OCI-LY1 (cell line): Measurements from ENCODE around the gene AFAP1L1.

Experiments used
- H2AFZ ChIP-seq: fragments of 200-600 bp; sonication (generic), shearing (Covaris generic); 2 replicates; pipeline ENCODE4 v1.6.0; 2014; ENCODE audit warnings: antibody characterized with exemption, mild to moderate bottlenecking, low read length
- H3F3A ChIP-seq: fragments of 200-600 bp; sonication (generic), shearing (Covaris generic); 2 replicates; pipeline ENCODE4 v1.6.0; 2014; ENCODE audit warnings: mild to moderate bottlenecking, antibody characterized with exemption, low read length, moderate library complexity; ENCODE audit not compliant: insufficient read depth
- H3K27ac ChIP-seq: fragments of 200-600 bp; sonication (generic); 2 replicates; pipeline ENCODE4 v1.5.1; 2014; ENCODE audit warnings: low read length, mixed run types, mild to moderate bottlenecking, low read depth; ENCODE audit not compliant: poor library complexity, severe bottlenecking
- H3K27me3 ChIP-seq: fragments of 200-600 bp; sonication (generic); 2 replicates; pipeline ENCODE4 v1.6.0; 2014; ENCODE audit warnings: antibody characterized with exemption, mild to moderate bottlenecking, low read length, moderate library complexity; ENCODE audit not compliant: insufficient read depth
- H3K36me3 ChIP-seq: fragments of 200-600 bp; sonication (generic); 2 replicates; pipeline ENCODE4 v1.6.1; 2014; ENCODE audit warnings: mild to moderate bottlenecking, antibody characterized with exemption, low read length, moderate library complexity, mixed read lengths; ENCODE audit not compliant: insufficient read depth
- H3K4me1 ChIP-seq: fragments of 200-600 bp; sonication (generic); 2 replicates; pipeline ENCODE4 v1.5.1; 2014; ENCODE audit warnings: mild to moderate bottlenecking, low read length, moderate library complexity; ENCODE audit not compliant: insufficient read depth, severe bottlenecking
- H3K4me2 ChIP-seq: fragments of 200-600 bp; sonication (generic), shearing (Covaris generic); 2 replicates; pipeline ENCODE4 v1.6.1; 2014; ENCODE audit warnings: low read length
- H3K4me3 ChIP-seq: fragments of 200-600 bp; sonication (generic); 2 replicates; pipeline ENCODE4 v1.5.1; 2014; ENCODE audit warnings: low read length, low read depth, mild to moderate bottlenecking, mixed read lengths; ENCODE audit not compliant: poor library complexity, severe bottlenecking
- H3K79me2 ChIP-seq: fragments of 200-600 bp; shearing (Covaris generic); 2 replicates; pipeline ENCODE4 v1.6.1; 2016; ENCODE audit warnings: mixed run types, low read length, mixed read lengths; ENCODE audit not compliant: insufficient read depth
- H3K9ac ChIP-seq: fragments of 200-600 bp; sonication (generic), shearing (Covaris generic); 2 replicates; pipeline ENCODE4 v1.6.1; 2014; ENCODE audit warnings: mild to moderate bottlenecking, low read length, mixed read lengths
- H3K9me2 ChIP-seq: fragments of 200-600 bp; sonication (generic), shearing (Covaris generic); 2 replicates; pipeline ENCODE4 v1.6.1; 2014; ENCODE audit warnings: low read depth, mild to moderate bottlenecking, low read length, mixed read lengths
- H3K9me3 ChIP-seq: fragments of 200-600 bp; shearing (Covaris generic); 2 replicates; pipeline ENCODE4 v1.6.1; 2014; ENCODE audit warnings: low read length, mixed read lengths
- H4K20me1 ChIP-seq: fragments of 200-600 bp; sonication (generic), shearing (Covaris generic); 2 replicates; pipeline ENCODE4 v1.6.0; 2016; ENCODE audit warnings: mild to moderate bottlenecking, low read length; ENCODE audit not compliant: insufficient read depth
- EZH2 ChIP-seq: fragments of 200-600 bp; sonication (generic), shearing (Covaris generic); IDR thresholded peaks from 2 replicates; pipeline ENCODE4 v1.8.0; 2017; ENCODE audit warnings: borderline replicate concordance, mixed run types, mild to moderate bottlenecking, antibody characterized with exemption, low read length, moderate library complexity, mixed read lengths
- TF ChIP-seq, protein P1 (sequence below): fragments of 200-600 bp; sonication (generic), shearing (Covaris generic); IDR thresholded peaks from 2 replicates; pipeline ENCODE4 v1.5.1; 2017; ENCODE audit warnings: mild to moderate bottlenecking, antibody characterized with exemption, low read length, moderate library complexity, mixed read lengths

Gene AFAP1L1

DNA sequence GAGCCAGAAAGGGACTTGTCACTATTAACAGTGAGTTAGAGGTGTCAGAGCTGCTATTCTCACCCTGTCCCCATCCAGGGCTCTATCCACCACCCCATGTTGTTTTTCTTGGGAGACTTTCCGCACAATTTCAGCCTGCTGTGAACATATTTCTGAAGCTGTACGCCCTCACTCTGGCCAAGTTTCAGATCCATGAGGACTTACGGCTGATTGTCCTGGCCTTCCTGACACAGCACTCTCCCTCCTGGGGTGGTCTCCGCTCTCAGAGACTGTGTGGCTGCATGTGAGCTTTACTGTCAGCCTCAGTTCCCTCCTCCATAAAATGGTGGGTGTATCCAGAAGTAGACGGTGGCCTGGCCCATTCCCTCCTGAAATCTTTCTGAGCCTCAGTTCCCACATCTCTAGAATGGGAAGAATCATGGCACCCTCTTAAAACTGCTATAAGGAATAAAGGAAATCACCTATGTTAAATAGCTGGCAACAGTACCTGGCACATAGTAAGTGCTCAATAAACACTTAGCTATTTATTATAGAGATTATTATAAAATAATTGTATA is 108.2 kb downstream of the AFAP1L1 start:
- Histone ChIP-seq H2AFZ (no peak overlapping the region), H3F3A (no peaks in the 10 kb centered on the region), H3K27ac (no peak overlapping the region), H3K36me3 (no peaks in the 10 kb centered on the region), H3K27me3 (no peaks in the 10 kb centered on the region), H3K4me3 (no peak overlapping the region), H3K9me3 (no peaks in the 10 kb centered on the region), H3K4me1 (peaks cover 12% of the 10 kb centered on the region), H3K79me2 (no peaks in the 10 kb centered on the region), H4K20me1 (no peaks in the 10 kb centered on the region), H3K4me2 (no peak overlapping the region), H3K9me2 (no peaks in the 10 kb centered on the region), H3K9ac (no peak overlapping the region)
- TF ChIP-seq EZH2, result no peak
- TF ChIP-seq, protein P1, sequence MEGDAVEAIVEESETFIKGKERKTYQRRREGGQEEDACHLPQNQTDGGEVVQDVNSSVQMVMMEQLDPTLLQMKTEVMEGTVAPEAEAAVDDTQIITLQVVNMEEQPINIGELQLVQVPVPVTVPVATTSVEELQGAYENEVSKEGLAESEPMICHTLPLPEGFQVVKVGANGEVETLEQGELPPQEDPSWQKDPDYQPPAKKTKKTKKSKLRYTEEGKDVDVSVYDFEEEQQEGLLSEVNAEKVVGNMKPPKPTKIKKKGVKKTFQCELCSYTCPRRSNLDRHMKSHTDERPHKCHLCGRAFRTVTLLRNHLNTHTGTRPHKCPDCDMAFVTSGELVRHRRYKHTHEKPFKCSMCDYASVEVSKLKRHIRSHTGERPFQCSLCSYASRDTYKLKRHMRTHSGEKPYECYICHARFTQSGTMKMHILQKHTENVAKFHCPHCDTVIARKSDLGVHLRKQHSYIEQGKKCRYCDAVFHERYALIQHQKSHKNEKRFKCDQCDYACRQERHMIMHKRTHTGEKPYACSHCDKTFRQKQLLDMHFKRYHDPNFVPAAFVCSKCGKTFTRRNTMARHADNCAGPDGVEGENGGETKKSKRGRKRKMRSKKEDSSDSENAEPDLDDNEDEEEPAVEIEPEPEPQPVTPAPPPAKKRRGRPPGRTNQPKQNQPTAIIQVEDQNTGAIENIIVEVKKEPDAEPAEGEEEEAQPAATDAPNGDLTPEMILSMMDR, result no peak

DNA sequence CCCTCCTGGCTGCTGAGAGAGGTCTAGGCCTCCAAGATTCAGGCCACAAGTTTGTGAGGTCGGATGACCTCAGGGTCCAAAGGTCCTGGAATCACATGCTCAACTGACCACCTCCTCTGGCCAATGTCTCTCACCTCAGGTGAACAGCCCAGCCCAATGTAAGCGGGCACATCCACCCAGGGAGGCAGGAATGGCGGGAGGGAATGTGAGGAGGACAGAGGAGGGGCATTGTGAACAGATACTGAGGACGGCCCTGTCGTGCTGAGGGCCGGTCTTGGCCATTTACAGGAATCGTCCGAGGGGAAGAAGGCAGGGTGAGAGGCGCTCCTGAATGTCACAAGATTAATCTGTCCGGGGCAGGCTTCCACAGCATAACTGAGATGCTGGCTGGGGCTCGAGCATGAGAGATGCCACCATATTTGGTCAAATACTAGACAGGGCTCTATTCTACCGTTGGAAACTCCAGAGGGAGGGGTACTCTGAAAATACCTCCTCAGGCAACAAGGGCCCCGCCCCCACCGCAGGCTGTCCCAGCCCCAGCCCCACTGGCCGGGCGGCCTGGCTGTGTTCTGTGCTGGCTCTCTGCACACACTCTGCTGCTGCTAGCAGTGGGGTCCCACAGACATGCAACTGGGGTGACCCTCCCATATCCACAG is 108.9 kb downstream of the AFAP1L1 start:
- no peaks in the 10 kb centered on the region for H4K20me1 ChIP-seq
- no peaks in the 10 kb centered on the region for H3K27me3 ChIP-seq
- H2AFZ ChIP-seq, result no peak overlapping the region
- TF ChIP-seq EZH2, result no peak
- TF ChIP-seq, protein P1, result no peak
- H3K79me2 ChIP-seq, result no peaks in the 10 kb centered on the region
- no peaks in the 10 kb centered on the region for H3K36me3 ChIP-seq
- H3K9me3 ChIP-seq, result no peaks in the 10 kb centered on the region
- H3K9ac ChIP-seq, result no peak overlapping the region
- peaks cover 12% of the 10 kb centered on the region for H3K4me1 ChIP-seq
- H3K4me2 ChIP-seq, result no peak overlapping the region
- no peak overlapping the region for H3K27ac ChIP-seq
- no peaks in the 10 kb centered on the region for H3F3A ChIP-seq
- no peaks in the 10 kb centered on the region for H3K9me2 ChIP-seq
- no peak overlapping the region for H3K4me3 ChIP-seq

DNA sequence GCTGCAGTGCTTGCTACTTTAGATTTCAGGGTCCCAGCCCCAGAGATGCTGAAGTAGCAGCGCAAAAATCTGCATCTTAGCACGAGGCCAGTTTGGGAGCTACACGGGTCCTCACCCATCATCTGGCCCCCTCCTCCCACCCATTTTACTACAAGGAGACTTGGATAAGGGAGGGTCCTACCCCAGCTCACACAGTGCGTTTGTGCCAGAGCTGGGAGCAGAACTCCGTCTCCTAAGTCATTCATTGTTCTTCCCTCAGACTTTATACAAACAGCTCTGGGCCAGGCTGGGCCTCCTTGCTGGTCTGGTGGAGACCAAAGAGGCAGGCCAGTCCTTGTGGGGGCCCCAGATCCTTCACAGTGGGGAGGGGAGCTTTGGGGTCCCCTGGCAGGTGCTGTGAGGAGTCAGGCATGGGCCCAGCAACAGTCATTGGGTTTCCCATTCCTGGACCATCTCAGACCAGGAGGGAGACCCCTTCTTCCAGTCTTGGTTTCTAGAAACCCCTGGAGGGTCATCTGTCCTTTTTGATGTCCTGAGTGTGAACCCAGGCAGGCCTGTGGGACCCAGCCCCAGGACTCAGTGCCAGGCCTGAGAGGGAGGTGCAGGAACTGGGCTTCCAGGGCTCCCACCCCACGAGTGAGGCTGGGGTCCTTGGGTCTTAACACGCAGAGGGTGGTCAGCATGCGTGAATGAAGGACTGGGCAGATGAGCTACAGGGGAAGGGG is 109.8 kb downstream of the AFAP1L1 start:
- Histone ChIP-seq H3K27me3 (no peaks in the 10 kb centered on the region), H3K4me1 (peaks cover 12% of the 10 kb centered on the region), H3K4me2 (no peak overlapping the region), H3K4me3 (no peak overlapping the region), H3K9me2 (no peaks in the 10 kb centered on the region), H2AFZ (no peak overlapping the region), H3K9ac (no peak overlapping the region), H4K20me1 (no peaks in the 10 kb centered on the region), H3K9me3 (no peaks in the 10 kb centered on the region), H3K27ac (no peak overlapping the region), H3K79me2 (no peaks in the 10 kb centered on the region), H3F3A (no peaks in the 10 kb centered on the region), H3K36me3 (no peaks in the 10 kb centered on the region)
- TF ChIP-seq, protein P1, result no peak
